ENCODE data around the gene BCR. TPM values are rescaled to one million over a fixed set of nuclear protein-coding genes. Genes with fewer than 3 reads are reported as not detected.
A peak's percentile ranks its signal among the peaks of the same experiment; 100 is the strongest.
"Not testable (repeated sequence)": the region's sequence is repeated elsewhere in the genome, so short reads cannot be mapped to it uniquely, and the experiment has no call there.

BCR gene
- total RNA-seq, 2 donors from 2014 or later, result 102 to 172 TPM

GRCh38 chr22:23305922-23306374, 125.6 kb downstream of the BCR start:
- Mint-ChIP-seq H3K36me3 (ENCODE audit: low read depth) (peaks cover 28% of the 10 kb centered on the region), H3K4me1 (no peaks in the 10 kb centered on the region), H3K9me3 (no peaks in the 10 kb centered on the region), H3K27ac (no peak overlapping the region), H3K27me3 (ENCODE audit: insufficient read depth) (no peaks in the 10 kb centered on the region), H3K4me3 (no peak overlapping the region)
- Histone ChIP-seq H3K27ac (ENCODE audit: low read depth, low read length) (peak overlapping the region; percentile 24), H3K36me3 (ENCODE audit: control insufficient read depth, insufficient read depth, low read length) (peaks cover 33% of the 10 kb centered on the region), H3K9me3 (ENCODE audit: control insufficient read depth, low read length) (no peaks in the 10 kb centered on the region), H3K4me3 (ENCODE audit: low read length) (no peak overlapping the region), H3K9ac (ENCODE audit: extremely low read depth, low read length, poor library complexity, severe bottlenecking) (no peak overlapping the region), H3K27me3 (ENCODE audit: control insufficient read depth, insufficient read depth, low read length, poor library complexity, severe bottlenecking) (no peaks in the 10 kb centered on the region), H3K4me1 (ENCODE audit: control insufficient read depth, insufficient read depth, low read length) (no peaks in the 10 kb centered on the region)
- WGBS, 2 experiments (ENCODE audit: insufficient coverage in 1 of 2, insufficient read length in 1 of 2), result 96 to 97% methylated on average over 11 of the region's 11 CpGs
- no peak for DNase-seq
- TF ChIP-seq CTCF (conservative IDR thresholded peaks at IDR 0.05), result no peak

GRCh38 chr22:23306438-23306921, 126.2 kb downstream of the BCR start:
- peaks cover 25% of the 10 kb centered on the region for H3K36me3 Mint-ChIP-seq (ENCODE audit: low read depth)
- WGBS, 2 experiments (ENCODE audit: insufficient coverage in 1 of 2, insufficient read length in 1 of 2), result 95 to 100% methylated on average over 9 to 11 of the region's 11 CpGs
- no peaks in the 10 kb centered on the region for H3K27me3 Mint-ChIP-seq (ENCODE audit: insufficient read depth)
- Histone ChIP-seq H3K9me3 (ENCODE audit: control insufficient read depth, low read length) (no peaks in the 10 kb centered on the region), H3K27ac (ENCODE audit: low read depth, low read length) (peak overlapping the region; percentile 24), H3K9ac (ENCODE audit: extremely low read depth, low read length, poor library complexity, severe bottlenecking) (no peak overlapping the region), H3K4me3 (ENCODE audit: low read length) (no peak overlapping the region), H3K4me1 (ENCODE audit: control insufficient read depth, insufficient read depth, low read length) (no peaks in the 10 kb centered on the region), H3K27me3 (ENCODE audit: control insufficient read depth, insufficient read depth, low read length, poor library complexity, severe bottlenecking) (no peaks in the 10 kb centered on the region), H3K36me3 (ENCODE audit: control insufficient read depth, insufficient read depth, low read length) (peaks cover 28% of the 10 kb centered on the region)
- no peak overlapping the region for H3K4me3 Mint-ChIP-seq
- H3K27ac Mint-ChIP-seq, result no peak overlapping the region
- TF ChIP-seq CTCF (conservative IDR thresholded peaks at IDR 0.05), result no peak
- H3K9me3 Mint-ChIP-seq, result no peaks in the 10 kb centered on the region
- no peak for DNase-seq
- H3K4me1 Mint-ChIP-seq, result no peaks in the 10 kb centered on the region

- no peak overlapping the region for H3K9ac ChIP-seq (ENCODE audit: extremely low read depth, low read length, poor library complexity, severe bottlenecking)
- no peaks in the 10 kb centered on the region for H3K9me3 ChIP-seq (ENCODE audit: control insufficient read depth, low read length)
- no peak overlapping the region for H3K27ac Mint-ChIP-seq
- no peaks in the 10 kb centered on the region for H3K4me1 ChIP-seq (ENCODE audit: control insufficient read depth, insufficient read depth, low read length)
- no peak for TF ChIP-seq CTCF (conservative IDR thresholded peaks at IDR 0.05)
- H3K4me1 Mint-ChIP-seq, result no peaks in the 10 kb centered on the region
- H3K4me3 Mint-ChIP-seq, result no peak overlapping the region
- H3K27me3 ChIP-seq (ENCODE audit: control insufficient read depth, insufficient read depth, low read length, poor library complexity, severe bottlenecking), result no peaks in the 10 kb centered on the region
- H3K4me3 ChIP-seq (ENCODE audit: low read length), result no peak overlapping the region
- H3K36me3 ChIP-seq (ENCODE audit: control insufficient read depth, insufficient read depth, low read length), result peaks cover 26% of the 10 kb centered on the region
- no peaks in the 10 kb centered on the region for H3K9me3 Mint-ChIP-seq
- peaks cover 22% of the 10 kb centered on the region for H3K36me3 Mint-ChIP-seq (ENCODE audit: low read depth)
- no peak for DNase-seq
- H3K27me3 Mint-ChIP-seq (ENCODE audit: insufficient read depth), result no peaks in the 10 kb centered on the region
- H3K27ac ChIP-seq (ENCODE audit: low read depth, low read length), result no peak overlapping the region
- 92 to 100% methylated on average over 3 of the region's 3 CpGs for WGBS, 2 experiments (ENCODE audit: insufficient coverage in 1 of 2, insufficient read length in 1 of 2)
Measured at GRCh38 chr22:23306926-23307325, 126.6 kb downstream of the BCR start.

- not testable (repeated sequence) for H3K27ac Mint-ChIP-seq; H3K27me3 ChIP-seq (ENCODE audit: control insufficient read depth, insufficient read depth, low read length, poor library complexity, severe bottlenecking); H3K4me1 ChIP-seq (ENCODE audit: control insufficient read depth, insufficient read depth, low read length); H3K27ac ChIP-seq (ENCODE audit: low read depth, low read length); H3K9me3 Mint-ChIP-seq; H3K4me3 Mint-ChIP-seq; DNase-seq; H3K9me3 ChIP-seq (ENCODE audit: control insufficient read depth, low read length); H3K4me3 ChIP-seq (ENCODE audit: low read length); H3K27me3 Mint-ChIP-seq (ENCODE audit: insufficient read depth); H3K9ac ChIP-seq (ENCODE audit: extremely low read depth, low read length, poor library complexity, severe bottlenecking); H3K4me1 Mint-ChIP-seq
- WGBS, 2 experiments (ENCODE audit: insufficient coverage in 1 of 2, insufficient read length in 1 of 2), result 96% methylated on average over 9 of the region's 10 CpGs; no CpG with 5 or more reads in 1 of the 2 experiments
- H3K36me3 ChIP-seq (ENCODE audit: control insufficient read depth, insufficient read depth, low read length), result peaks cover 23% of the 10 kb centered on the region
- peaks cover 19% of the 10 kb centered on the region for H3K36me3 Mint-ChIP-seq (ENCODE audit: low read depth)
Measured at GRCh38 chr22:23307511-23307910, 127.2 kb downstream of the BCR start.

GRCh38 chr22:23309261-23309660, 129.0 kb downstream of the BCR start:
- not testable (repeated sequence) for H3K36me3 ChIP-seq (ENCODE audit: control insufficient read depth, insufficient read depth, low read length); H3K27me3 Mint-ChIP-seq (ENCODE audit: insufficient read depth); H3K9me3 Mint-ChIP-seq; H3K4me1 ChIP-seq (ENCODE audit: control insufficient read depth, insufficient read depth, low read length); H3K4me1 Mint-ChIP-seq; H3K4me3 Mint-ChIP-seq; H3K4me3 ChIP-seq (ENCODE audit: low read length); H3K27ac Mint-ChIP-seq; H3K9me3 ChIP-seq (ENCODE audit: control insufficient read depth, low read length); H3K27ac ChIP-seq (ENCODE audit: low read depth, low read length); DNase-seq; H3K27me3 ChIP-seq (ENCODE audit: control insufficient read depth, insufficient read depth, low read length, poor library complexity, severe bottlenecking); H3K9ac ChIP-seq (ENCODE audit: extremely low read depth, low read length, poor library complexity, severe bottlenecking)
- WGBS, 2 experiments (ENCODE audit: insufficient coverage in 1 of 2, insufficient read length in 1 of 2), result 85% methylated on average over 6 of the region's 12 CpGs; no CpG with 5 or more reads in 1 of the 2 experiments
- peaks cover 15% of the 10 kb centered on the region for H3K36me3 Mint-ChIP-seq (ENCODE audit: low read depth)
